ENCODE measurements around the gene NMU. TPM values are rescaled to one million over a fixed set of nuclear protein-coding genes. Genes with fewer than 3 reads are reported as not detected.
"Not testable (repeated sequence)": the region's sequence is repeated elsewhere in the genome, so short reads cannot be mapped to it uniquely, and the experiment has no call there.

NMU gene
- total RNA-seq, 4 donors from 2014 or later, result not detected

DNA sequence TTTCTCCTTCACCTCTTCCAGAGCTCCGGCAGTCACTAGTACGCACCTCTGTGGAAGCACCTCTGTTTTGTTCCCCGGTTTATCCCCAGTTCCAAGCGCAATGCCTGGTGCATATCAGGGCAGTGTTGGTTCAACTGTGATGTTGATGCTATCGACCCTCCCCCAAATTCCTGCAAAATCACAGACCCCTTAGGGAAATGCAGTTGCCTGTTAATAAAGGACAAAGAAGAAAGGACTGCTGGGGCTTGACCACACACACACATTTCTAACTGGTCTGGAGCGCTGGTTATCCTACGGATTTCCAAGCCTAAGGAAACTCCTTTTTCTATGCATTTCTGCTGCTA is 530 bp upstream of the NMU start:
- Histone ChIP-seq H3K9me3 (no peaks in the 10 kb centered on the region), H3K27ac (no peak overlapping the region), H3K4me3 (peak overlapping the region in 1 of 4 donors; percentile 46), H3K36me3 (no peaks in the 10 kb centered on the region), H3K4me1 (peaks cover 0 to 16% (median 3%) of the 10 kb centered on the region in 4 donors), H3K27me3 (peaks cover 0 to 25% of the 10 kb centered on the region in 2 donors)
- no peak for DNase-seq
- TF ChIP-seq, protein P1, sequence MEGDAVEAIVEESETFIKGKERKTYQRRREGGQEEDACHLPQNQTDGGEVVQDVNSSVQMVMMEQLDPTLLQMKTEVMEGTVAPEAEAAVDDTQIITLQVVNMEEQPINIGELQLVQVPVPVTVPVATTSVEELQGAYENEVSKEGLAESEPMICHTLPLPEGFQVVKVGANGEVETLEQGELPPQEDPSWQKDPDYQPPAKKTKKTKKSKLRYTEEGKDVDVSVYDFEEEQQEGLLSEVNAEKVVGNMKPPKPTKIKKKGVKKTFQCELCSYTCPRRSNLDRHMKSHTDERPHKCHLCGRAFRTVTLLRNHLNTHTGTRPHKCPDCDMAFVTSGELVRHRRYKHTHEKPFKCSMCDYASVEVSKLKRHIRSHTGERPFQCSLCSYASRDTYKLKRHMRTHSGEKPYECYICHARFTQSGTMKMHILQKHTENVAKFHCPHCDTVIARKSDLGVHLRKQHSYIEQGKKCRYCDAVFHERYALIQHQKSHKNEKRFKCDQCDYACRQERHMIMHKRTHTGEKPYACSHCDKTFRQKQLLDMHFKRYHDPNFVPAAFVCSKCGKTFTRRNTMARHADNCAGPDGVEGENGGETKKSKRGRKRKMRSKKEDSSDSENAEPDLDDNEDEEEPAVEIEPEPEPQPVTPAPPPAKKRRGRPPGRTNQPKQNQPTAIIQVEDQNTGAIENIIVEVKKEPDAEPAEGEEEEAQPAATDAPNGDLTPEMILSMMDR (IDR thresholded peaks at IDR 0.05), result no peak
- TF ChIP-seq POLR2A (IDR thresholded peaks at IDR 0.05), result no peak

- no peak overlapping the region for H3K4me3 ChIP-seq
- no peaks in the 10 kb centered on the region for H3K36me3 ChIP-seq
- TF ChIP-seq POLR2A (IDR thresholded peaks at IDR 0.05), result no peak
- TF ChIP-seq, protein P1 (IDR thresholded peaks at IDR 0.05), result no peak
- peaks cover 0 to 25% of the 10 kb centered on the region in 2 donors for H3K27me3 ChIP-seq
- DNase-seq, result no peak
- H3K4me1 ChIP-seq, result peaks cover 0 to 16% (median 3%) of the 10 kb centered on the region in 4 donors
- H3K27ac ChIP-seq, result no peak overlapping the region
- H3K9me3 ChIP-seq, result no peaks in the 10 kb centered on the region
Measured at GRCh38 chr4:55635282-55635681, 816 bp downstream of the NMU start.

DNA sequence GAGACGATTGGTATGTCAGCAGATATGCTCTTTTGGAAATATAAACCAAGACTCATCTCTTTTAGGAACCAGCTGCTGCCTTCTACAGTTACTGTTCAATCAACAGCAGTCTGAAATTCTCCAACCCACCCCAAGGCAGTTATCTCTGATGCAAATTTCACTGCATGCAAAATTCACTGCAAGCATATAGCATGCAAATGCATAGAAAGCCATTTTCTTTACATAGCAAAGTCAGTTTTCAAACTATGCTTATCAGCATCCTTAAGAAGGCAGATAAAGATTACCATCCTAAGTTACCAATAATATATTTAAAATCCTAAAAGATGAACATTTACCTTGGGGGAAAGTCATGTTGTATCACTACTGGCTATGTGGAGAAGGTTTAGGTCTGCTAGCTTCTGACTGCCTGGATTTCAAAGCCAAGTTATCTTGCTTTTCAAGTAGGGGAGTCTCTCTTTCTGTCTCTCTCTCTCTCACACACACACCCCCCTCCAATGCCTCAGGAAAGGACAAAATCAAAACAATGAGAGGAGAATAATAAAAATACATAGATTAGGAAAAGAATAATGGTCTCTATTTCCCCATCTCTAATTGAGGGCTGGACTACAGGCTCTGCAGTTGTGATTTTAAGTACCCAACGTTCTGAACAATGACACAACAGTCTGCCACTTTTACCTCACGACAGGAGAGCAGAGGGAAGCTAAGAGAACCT is 1.5 kb downstream of the NMU start:
- no peaks in the 10 kb centered on the region for H3K9me3 ChIP-seq
- no peaks in the 10 kb centered on the region for H3K36me3 ChIP-seq
- no peak for TF ChIP-seq POLR2A (IDR thresholded peaks at IDR 0.05)
- TF ChIP-seq, protein P1 (IDR thresholded peaks at IDR 0.05), result no peak
- peaks cover 0 to 16% (median 3%) of the 10 kb centered on the region in 4 donors for H3K4me1 ChIP-seq
- DNase-seq, result no peak
- peaks cover 0 to 25% of the 10 kb centered on the region in 2 donors for H3K27me3 ChIP-seq
- H3K4me3 ChIP-seq, result no peak overlapping the region
- no peak overlapping the region for H3K27ac ChIP-seq

- H3K27me3 ChIP-seq, result peaks cover 0 to 25% of the 10 kb centered on the region in 2 donors
- H3K4me3 ChIP-seq, result no peak overlapping the region
- H3K4me1 ChIP-seq, result peaks cover 0 to 16% (median 3%) of the 10 kb centered on the region in 4 donors
- no peak for DNase-seq
- H3K27ac ChIP-seq, result no peak overlapping the region
- no peak for TF ChIP-seq POLR2A (IDR thresholded peaks at IDR 0.05)
- H3K36me3 ChIP-seq, result no peaks in the 10 kb centered on the region
- no peaks in the 10 kb centered on the region for H3K9me3 ChIP-seq
Measured at GRCh38 chr4:55633903-55634302, 2.2 kb downstream of the NMU start.

GRCh38 chr4:55625835-55626234 is 10.3 kb downstream of the NMU start:
- DNase-seq, result no peak
- H3K27me3 ChIP-seq, result no peaks in the 10 kb centered on the region
- H3K4me1 ChIP-seq, result no peaks in the 10 kb centered on the region
- H3K9me3 ChIP-seq, result no peaks in the 10 kb centered on the region
- no peak overlapping the region for H3K27ac ChIP-seq
- no peaks in the 10 kb centered on the region for H3K36me3 ChIP-seq
- H3K4me3 ChIP-seq, result no peak overlapping the region
- no peak for TF ChIP-seq POLR2A (IDR thresholded peaks at IDR 0.05)
- TF ChIP-seq, protein P1 (IDR thresholded peaks at IDR 0.05), result no peak

DNA sequence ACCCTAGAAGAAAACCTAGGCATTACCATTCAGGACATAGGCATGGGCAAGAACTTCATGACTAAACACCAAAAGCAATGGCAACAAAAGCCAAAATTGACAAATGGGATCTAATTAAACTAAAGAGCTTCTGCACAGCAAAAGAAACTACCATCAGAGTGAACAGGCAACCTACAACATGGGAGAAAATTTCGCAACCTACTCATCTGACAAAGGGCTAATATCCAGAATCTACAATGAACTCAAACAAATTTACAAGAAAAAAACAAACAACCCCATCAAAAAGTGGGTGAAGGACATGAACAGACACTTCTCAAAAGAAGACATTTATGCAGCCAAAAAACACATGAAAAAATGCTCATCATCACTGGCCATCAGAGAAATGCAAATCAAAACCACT is 12.0 kb downstream of the NMU start:
- not testable (repeated sequence) for H3K4me3 ChIP-seq, H3K27me3 ChIP-seq, H3K9me3 ChIP-seq, DNase-seq, H3K27ac ChIP-seq, H3K36me3 ChIP-seq, H3K4me1 ChIP-seq
